SK-N-SH (cell line): ENCODE data around the gene PAPPA2.

ENCODE experiments used
- CTCF ChIP-seq: fragments of 200-600 bp; sonication (generic); IDR thresholded peaks from 2 replicates; pipeline ENCODE4 v1.6.1; 2017; ENCODE audit warnings: antibody characterized with exemption, mild to moderate bottlenecking, moderate library complexity
- ELF1 ChIP-seq: IDR thresholded peaks from 2 replicates; pipeline ENCODE4 v1.4.0; 2012
- EZH2phosphoT487 ChIP-seq: fragments of 200-600 bp; sonication (generic); IDR thresholded peaks from 2 replicates; pipeline ENCODE4 v1.6.1; 2017; ENCODE audit warnings: low read depth, mixed run types, mild to moderate bottlenecking, antibody characterized with exemption, moderate library complexity, borderline replicate concordance
- GATA2 ChIP-seq: sonication (generic); formaldehyde crosslinking; IDR thresholded peaks from 2 replicates; pipeline ENCODE4 v1.5.0; 2020; ENCODE audit warnings: mild to moderate bottlenecking, missing genetic modification reagents
- MXI1 ChIP-seq: IDR thresholded peaks from 2 replicates; pipeline ENCODE4 v1.6.1; 2012; ENCODE audit warnings: mild to moderate bottlenecking, low read depth, low read length, improper control_type of control experiment

DNA sequence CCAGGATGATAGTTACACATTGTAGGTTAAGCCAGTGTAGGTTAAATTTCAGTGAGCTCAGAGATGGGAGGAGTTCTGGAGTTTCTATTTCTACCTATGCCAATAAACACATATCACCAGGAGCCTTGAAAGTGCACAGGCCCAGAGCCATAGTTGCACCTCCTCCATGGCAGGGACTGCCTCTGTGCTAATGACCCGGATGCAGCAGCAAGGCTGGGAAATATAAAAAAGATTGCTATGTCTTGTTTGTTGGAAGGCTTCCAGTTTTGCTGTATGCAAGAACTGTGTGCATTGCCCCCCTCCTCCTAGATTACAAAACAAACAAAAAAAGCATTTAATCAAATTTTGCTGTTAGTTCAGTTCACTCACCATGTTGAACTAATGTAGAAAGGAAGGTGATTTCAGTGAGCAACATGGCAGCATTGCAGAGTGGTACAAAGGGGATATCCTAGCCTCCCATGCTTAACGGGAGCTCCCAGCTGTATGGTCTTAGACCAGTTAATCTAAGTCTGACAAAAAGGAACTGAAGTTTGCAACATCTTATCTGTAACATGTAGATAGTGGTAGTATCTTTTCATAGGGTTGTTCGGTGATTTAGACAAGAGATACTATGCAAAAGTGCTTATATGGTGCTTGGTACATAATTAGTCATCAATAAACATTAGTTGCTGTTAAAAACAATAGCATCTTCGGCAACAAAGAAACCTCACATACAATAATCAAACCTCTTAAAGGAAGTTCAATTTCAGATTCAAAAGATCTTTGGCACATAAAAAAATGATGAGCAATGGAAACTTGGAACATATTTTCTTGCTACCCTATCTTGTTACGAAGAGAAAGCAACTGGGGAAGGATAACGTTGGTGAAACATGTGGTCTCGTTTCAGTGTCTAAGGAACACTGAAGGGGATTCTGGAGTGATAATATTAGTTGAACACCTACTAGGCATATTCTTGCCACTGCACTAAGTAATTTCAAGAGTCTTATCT is 392.1 kb downstream of the PAPPA2 start:
- TF ChIP-seq EZH2phosphoT487 (no peak), ELF1 (no peak), GATA2 (CRISPR knock-in tag) (no peak), CTCF (no peak), MXI1 (no peak)
